ENCODE measurements around the gene ABCC8.

ABCC8 gene

GRCh38 chr11:17386331-17387084 lies 90.1 kb downstream of the ABCC8 start:
- DNase-seq = peak; percentile 36

- no peak for DNase-seq
Observed at GRCh38 chr11:17385926-17386325, 90.7 kb downstream of the ABCC8 start.

DNA sequence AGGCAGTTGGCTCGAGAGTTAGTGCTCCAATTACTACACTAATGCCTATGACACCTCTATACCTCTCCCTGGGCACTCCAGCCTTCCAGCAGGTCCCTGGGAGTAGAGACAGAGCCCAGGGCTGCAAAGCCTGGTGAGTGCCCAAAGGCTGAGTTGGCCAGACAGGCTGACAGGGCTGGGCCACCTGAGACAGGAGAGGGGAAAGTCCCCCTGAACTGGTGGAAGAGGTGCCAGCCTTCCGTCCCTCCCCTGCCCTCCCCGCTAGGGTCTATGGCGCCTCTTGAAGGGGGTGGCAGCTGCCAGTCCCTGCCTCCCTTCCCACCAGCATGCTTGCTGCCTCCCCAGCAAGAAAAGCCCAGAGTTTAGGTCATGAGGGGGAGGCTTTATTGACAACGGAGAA lies 91.2 kb downstream of the ABCC8 start:
- no peak for DNase-seq

GRCh38 chr11:17384002-17384511 lies 92.6 kb downstream of the ABCC8 start:
- peak; percentile 50 for DNase-seq

- DNase-seq = no peak
Observed at GRCh38 chr11:17383461-17383860, 93.2 kb downstream of the ABCC8 start.

- no peak for DNase-seq
Observed at GRCh38 chr11:17382046-17382728, 94.5 kb downstream of the ABCC8 start.

DNA sequence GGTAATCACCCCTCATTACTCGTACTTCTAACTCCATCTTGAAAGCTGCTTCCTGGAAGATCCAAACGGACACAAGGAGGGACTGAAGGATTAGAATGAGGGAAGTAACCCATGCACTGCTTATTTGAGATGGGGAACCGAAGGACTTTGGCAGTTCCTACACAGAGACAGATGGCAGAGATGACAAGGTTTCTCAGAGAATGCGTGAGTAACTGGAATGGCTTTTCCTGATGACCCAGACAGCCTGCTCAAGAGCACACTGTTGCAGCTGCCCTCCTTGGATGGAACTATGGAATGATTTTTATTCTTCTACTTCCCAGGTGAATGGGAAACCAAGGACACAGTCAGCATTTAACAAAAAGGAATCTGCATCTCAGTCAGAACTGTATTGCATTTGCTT lies 95.5 kb downstream of the ABCC8 start:
- DNase-seq = no peak

DNA sequence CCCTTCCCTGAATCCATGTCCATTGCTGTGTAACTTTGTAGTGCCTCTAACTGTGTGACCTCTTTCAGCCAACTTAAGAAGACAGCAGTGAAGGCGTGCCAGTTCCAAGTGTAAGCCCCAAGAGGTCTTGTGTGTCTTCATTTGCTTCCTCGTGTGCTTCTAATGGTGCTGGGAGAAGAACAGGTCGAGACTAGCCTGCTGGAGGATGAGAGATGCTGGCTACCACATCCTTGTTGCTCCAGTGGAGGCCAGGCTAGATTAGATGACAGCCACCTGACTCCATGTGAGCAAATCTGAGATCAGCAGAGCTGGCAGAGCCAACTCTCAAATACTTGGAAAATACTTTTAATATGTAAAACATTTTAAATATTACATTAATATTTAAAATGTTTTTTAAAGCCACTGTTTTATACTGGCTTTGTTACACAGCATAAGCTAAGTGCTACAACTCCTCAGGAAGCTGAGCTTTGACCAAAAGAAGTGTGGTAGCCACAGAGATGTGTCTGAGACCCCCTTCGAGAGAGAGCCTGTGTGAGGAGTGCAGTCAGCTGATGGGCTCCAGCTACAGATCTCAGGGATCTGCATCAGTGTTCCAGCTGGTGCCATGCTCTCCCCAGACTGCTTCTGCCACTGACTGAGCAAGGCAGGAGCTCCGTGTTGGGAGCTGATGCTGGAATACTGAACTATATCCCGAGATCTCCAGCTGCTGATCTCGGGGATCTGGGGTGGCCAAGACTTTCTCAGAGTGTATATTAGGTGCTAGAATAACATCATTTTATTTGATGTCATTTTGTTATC lies 97.1 kb downstream of the ABCC8 start:
- DNase-seq = no peak

DNA sequence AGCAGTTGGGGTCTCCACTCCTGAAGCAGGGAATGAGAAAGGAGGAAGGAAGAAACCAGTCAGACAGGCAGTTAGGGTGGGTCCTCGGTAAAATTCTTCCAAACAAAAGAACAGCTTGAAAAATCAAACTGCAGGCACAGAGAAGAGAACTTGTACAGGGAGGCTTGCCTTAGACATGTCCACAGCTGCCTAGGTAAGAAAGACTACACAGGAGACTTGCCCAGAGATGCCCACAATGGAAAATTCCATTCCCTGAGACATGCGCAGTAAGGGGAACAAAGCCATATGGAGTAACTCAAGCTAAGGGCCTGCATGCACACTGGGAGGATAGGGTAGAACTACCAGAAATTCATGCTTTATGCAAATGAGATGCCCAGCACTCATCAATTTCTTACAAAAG lies 98.0 kb downstream of the ABCC8 start:
- no peak for DNase-seq

GRCh38 chr11:17376493-17376892 lies 100.2 kb downstream of the ABCC8 start:
- no peak for DNase-seq

DNA sequence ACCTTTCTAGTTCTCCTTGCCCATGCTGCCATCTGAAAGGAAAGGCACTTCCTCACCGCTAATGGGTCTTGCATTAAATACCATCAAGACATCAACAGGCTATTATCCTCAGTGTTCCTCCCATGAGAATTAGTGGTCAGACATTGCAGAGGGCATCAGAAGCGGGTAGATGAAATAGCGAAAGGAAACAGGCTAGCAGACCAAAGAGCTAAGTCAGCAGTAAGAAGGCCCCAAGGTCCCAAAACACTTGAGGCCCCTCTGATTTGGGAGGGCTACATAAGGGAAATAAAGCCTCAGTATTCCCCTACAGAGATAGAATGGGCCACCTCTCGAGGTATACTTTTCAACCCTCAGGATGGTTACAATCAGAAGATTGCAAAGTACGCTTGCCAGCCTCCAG lies 101.1 kb downstream of the ABCC8 start:
- no peak for DNase-seq

GRCh38 chr11:17371614-17372013 lies 105.0 kb downstream of the ABCC8 start:
- DNase-seq = no peak

- no peak for DNase-seq
Observed at GRCh38 chr11:17369684-17370243, 106.9 kb downstream of the ABCC8 start.

DNA sequence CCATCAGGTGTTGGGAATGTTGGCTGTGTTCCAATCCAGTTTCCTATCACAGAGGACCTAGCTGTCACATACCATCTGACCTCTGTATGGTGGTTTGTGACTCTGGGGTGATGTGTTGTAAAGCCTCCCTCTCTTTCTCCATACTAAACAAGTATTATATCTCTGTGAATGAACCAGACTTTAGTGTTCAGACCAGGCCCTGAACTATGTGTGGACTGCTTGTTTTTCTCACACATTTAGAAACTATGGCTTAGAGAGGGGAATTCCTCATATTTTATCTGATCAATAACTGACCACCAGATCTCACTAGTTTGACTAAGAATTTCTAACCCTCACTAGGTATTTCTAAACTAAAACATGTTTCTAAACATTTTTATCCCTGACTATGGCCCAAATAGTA lies 107.6 kb downstream of the ABCC8 start:
- no peak for DNase-seq

DNA sequence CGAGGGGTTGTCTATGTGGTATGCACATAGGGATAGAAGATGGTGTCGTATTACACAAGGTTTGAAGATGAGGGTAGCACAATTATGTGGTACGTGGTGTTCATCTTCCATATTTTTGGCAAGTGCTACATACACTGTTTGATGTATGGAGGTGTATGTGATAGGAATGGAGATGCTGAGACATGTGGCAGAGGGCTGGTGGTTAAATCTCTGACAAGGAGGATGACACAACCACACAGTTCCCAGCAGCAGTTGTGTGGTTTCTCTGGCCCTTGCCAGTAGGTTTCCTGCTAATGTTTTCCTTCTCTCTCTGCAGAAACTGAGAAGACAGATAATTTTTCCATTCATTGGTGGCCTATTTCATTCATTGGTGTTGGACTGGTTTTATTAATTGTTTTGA lies 108.1 kb downstream of the ABCC8 start:
- no peak for DNase-seq

DNA sequence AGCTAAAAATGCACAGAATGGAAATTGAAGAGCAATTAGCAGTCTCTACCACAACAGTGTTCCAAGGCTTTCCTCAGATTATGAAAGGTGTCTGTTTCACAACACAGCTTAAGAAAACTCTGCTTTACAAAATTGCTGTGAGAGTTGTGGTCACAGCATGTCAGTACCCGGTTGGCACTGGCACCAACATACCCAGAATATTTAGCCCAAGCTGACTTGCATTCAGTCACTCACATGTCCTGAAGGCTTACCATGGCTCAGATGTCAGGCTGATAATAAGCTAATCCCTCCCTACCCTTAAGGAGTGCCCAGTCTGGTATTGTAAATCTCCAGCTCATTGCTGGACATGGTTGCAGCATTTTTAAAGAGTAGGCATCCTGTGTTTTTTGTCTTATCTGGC lies 110.2 kb downstream of the ABCC8 start:
- DNase-seq = no peak

DNA sequence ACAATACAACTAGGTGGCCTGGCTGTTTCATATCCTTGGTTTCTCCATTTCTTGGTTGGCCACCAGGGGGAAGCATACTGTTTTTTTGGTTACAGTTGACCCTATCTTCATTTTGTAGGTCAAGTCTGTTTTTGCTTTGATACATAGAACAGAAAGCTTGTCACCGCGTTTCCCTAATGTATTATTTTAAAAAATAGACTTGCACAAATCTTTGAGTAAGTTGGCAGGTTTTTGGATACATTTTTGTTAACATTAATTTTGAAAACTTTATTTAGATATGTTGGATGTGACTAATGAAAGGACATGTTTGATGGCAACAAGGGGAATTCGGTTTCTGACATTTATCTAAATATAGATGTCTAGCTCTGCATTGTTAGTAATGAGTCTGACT lies 122.0 kb downstream of the ABCC8 start:
- peak; percentile 8 for DNase-seq

DNA sequence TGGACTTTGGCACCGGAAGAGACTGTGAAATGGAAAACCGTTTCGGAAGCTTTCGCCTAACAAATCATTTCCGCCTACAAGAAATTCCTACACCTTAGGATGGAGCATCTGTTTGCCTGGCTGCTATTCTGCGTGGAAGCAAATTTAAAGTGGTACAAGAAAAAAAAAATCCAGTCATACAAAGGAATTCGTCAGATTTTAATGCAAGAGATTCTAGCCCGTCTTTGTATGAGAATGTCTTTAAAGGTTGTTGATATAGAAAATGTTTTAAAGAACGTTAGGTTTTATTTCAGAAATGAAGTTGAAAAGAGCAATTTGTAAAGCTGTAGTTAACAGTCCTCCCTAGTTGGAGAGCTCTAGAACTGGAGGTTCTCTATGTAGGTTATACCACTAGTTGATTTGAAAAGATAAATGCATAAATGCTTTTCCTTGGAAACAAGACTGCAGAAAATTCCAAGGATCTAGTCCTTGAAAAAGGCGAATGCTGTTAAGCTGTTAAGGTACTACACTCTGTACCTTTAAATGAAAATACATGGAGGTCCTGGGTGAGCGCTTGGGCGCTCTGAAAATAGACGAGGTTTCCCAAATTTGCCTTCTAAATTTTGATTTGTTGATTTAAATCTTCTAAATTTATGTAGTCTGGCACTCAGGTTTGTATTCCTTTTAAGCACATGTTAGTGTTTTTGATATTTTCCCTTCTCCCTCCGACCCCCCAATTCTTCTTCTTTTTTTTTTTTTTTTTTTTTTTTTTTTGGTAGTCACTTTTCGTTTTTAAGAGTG lies 122.6 kb downstream of the ABCC8 start:
- DNase-seq = no peak

- DNase-seq = peak; percentile 86
Observed at GRCh38 chr11:17352950-17353820, 123.5 kb downstream of the ABCC8 start.

DNA sequence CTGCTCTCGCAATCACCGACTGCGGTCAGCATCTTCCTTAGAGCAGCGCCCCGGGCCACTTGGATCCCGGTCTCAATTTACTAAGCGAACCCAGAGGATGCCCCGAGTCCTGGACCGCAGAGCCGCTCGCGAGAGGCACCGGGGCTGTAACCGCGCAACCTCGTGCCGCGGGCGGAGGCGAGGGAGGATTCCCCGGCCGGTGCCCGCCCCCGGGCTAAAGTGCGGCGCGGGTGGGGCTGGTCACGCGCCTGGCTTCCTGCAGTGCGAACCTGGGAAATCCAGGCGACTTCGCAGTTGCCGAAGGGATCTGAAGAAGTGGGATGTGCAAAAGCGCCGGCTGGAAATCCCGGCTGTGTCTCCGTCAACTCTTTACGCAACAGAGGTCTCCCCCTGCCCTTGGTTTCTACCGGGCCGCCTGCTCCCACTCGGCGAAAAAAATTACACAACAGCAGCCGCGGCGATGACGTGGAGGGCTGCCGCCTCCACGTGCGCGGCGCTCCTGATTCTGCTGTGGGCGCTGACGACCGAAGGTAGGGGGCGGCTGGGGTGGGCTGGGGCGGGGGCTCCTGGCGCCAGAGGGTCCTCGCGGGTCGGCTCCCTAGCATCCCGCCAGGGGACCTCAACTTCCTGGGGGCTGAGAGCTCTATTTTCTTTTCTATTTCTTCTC lies 125.0 kb downstream of the ABCC8 start, which contains the start of gene NCR3LG1:
NCR3LG1 (plus strand) TSS at position 291 of the 667 bp plus-strand sequence; CDS start at position 461, 170 bp downstream.
- DNase-seq = peak; percentile 79

Measured in right kidney (tissue), 1 donor.